Retinal pigment epithelial cell (primary cell): Measurements from ENCODE around the gene RUNX1.

Experiments used
- DNase-seq: peaks from one replicate; pipeline ENCODE4 v3.0.0-alpha.2; 2010; ENCODE audit warnings: low read depth
- H3K4me3 ChIP-seq: 2 replicates; pipeline ENCODE4 v1.5.1; 2011; ENCODE audit warnings: mild to moderate bottlenecking, low read length, control low read depth, moderate library complexity
- TF ChIP-seq, protein P1 (sequence below): conservative IDR thresholded peaks from 2 replicates; pipeline ENCODE4 v1.5.1; 2011; ENCODE audit warnings: low read depth, low read length, control low read depth, inconsistent platforms

RUNX1 gene

DNA sequence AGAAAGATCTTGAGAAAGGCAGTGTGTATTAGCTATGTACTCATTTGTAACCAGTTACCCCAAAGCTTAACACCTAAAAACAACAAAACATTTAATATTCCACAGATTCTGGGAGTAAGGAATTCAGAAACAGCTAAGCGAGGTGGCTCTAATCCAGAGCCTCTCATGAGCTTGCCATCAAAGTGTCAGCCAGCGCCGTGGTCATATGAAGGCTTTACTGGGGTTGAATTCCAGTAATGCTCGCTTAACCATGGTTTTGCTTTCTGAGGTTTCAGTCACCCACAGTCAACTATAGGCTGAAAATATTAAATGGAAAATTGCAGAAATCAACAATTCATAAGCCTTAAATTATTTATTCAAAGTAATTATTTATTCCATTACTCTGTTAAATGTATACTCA, 278.5 kb downstream of the RUNX1 start:
- DNase-seq, result peak; percentile 52
- TF ChIP-seq, protein P1, sequence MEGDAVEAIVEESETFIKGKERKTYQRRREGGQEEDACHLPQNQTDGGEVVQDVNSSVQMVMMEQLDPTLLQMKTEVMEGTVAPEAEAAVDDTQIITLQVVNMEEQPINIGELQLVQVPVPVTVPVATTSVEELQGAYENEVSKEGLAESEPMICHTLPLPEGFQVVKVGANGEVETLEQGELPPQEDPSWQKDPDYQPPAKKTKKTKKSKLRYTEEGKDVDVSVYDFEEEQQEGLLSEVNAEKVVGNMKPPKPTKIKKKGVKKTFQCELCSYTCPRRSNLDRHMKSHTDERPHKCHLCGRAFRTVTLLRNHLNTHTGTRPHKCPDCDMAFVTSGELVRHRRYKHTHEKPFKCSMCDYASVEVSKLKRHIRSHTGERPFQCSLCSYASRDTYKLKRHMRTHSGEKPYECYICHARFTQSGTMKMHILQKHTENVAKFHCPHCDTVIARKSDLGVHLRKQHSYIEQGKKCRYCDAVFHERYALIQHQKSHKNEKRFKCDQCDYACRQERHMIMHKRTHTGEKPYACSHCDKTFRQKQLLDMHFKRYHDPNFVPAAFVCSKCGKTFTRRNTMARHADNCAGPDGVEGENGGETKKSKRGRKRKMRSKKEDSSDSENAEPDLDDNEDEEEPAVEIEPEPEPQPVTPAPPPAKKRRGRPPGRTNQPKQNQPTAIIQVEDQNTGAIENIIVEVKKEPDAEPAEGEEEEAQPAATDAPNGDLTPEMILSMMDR, result no peak
- H3K4me3 ChIP-seq, result no peak overlapping the region

DNA sequence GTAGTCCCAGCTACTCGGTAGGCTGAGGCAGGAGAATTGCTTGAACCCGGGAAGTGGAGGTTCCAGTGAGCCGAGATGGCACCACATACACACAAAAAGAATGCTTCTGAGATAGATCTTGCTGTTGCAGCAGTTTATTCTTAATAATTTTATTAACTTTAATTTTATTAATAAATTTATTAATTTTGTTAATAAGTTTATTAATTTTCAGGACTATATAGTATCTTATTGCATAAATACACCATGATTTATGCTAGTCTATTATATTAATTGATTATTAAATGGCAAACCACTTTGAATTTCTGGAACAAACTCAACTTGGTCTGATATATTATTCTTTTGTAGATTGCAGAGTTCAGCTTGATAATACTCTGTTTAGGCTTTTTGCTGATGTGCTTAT, 280.8 kb downstream of the RUNX1 start:
- no peak overlapping the region for H3K4me3 ChIP-seq
- no peak for DNase-seq

DNA sequence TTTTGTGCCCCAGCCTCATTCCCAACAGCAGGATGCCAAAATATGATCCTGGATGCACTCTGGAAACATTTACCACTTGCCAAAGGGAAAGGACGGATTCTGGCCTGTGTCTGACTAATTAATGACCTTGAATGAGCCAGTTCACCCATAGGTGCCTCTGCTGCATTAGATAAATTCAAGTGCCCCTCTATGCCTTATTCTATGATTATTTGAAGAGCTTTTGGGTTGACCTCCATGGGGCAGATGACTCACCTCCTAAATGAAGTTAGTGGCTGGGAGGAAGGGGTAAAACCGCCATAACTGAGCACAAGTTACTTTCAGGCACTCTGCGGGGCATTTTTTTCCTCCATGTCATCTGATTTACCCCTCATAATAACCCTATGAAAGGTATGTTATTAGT, 282.2 kb downstream of the RUNX1 start:
- TF ChIP-seq, protein P1, result no peak
- no peak for DNase-seq
- H3K4me3 ChIP-seq, result no peak overlapping the region

More for the DNA sequence above, 280.8 kb downstream of the RUNX1 start:
- TF ChIP-seq, protein P1, result no peak

GRCh38 chr21:34765619-34766018, 283.5 kb downstream of the RUNX1 start:
- no peak overlapping the region for H3K4me3 ChIP-seq
- TF ChIP-seq, protein P1, result no peak
- no peak for DNase-seq

- TF ChIP-seq, protein P1, result no peak
- H3K4me3 ChIP-seq, result no peak overlapping the region
- no peak for DNase-seq
These were observed 284.3 kb downstream of the RUNX1 start for GRCh38 chr21:34764715-34765284.

DNA sequence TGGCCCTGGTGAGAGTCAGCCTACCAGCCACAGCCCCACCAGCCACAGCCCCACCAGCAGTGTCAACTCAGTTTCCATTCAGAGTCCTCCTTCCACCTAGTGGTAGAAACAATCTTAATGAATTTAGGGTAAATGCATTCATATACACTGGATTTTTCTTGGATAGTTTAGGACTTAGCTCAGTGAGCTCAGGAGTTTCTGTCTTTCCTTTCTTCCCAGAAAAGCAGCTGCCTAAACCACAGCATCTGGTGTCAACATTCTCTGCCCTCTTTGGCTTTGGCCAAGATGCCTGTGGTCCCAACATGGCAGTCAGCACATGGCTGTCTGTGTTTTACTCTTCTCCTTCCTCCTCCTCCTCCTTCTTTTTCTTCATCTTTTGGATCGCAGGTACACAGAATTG, 286.3 kb downstream of the RUNX1 start:
- DNase-seq, result no peak
- TF ChIP-seq, protein P1, result peak; percentile 10

GRCh38 chr21:34761758-34762330, 287.3 kb downstream of the RUNX1 start:
- no peak for DNase-seq
- H3K4me3 ChIP-seq, result no peak overlapping the region
- TF ChIP-seq, protein P1, result no peak

More for the DNA sequence above, 286.3 kb downstream of the RUNX1 start:
- H3K4me3 ChIP-seq, result no peak overlapping the region
